Measurements from ENCODE around the gene TRIM42.

- TF ChIP-seq POLR2A (IDR thresholded peaks at IDR 0.05; ENCODE audit: low read length) = no peak
- TF ChIP-seq GATA1 (IDR thresholded peaks at IDR 0.05; ENCODE audit: low read depth, low read length) = no peak
Measured at GRCh38 chr3:140682586-140682985, 4.7 kb downstream of the TRIM42 start.
